ENCODE measurements around the gene KIF26B.

GRCh38 chr1:245561665-245562234, 407.0 kb downstream of the KIF26B start:
- TF ChIP-seq CTCF (IDR thresholded peaks at IDR 0.05; ENCODE audit: low read length) (no peak), EZH2phosphoT487 (IDR thresholded peaks at IDR 0.05; ENCODE audit: low read length) (no peak)

Measured in MM.1S (cell line).